ENCODE measurements around the gene CDC34. TPM values are rescaled to one million over a fixed set of nuclear protein-coding genes. Genes with fewer than 3 reads are reported as not detected.

Gene CDC34
- total RNA-seq, 1 donor from 2014 or later, result 23.1 TPM

DNA sequence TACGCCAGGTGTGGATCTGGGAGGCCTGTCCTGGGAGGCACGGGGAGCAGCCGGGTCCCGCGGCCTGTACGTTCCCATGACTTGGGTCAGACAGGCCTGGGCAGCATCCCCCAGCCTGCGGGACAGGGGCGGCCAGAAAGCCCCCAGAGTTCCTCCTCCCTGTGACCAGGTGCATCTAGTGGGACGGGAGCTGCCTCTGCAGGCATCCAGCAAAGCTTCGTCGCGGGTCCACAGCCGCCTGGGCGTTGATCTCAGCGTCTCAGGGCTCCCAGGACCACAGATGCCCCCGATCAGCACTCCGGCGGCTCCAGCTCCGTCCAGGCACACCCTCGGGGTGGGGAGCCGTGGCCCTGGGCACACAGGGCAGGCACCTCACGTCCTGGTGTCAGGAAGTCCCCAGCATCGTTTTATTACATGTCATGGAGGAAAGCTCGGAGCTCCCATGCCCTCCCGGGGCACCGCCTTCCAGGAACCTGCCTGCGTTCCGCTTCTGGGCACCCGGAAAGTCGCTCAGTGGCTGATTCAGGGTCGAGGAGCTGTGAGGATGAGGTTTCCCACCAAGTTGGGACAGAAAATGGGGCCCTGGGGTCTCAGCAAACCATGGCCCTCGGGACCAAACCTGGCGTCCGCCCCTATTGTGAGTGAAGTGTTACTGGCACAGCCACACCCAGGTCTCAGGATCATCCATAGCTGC, 10.8 kb downstream of the CDC34 start:
- intact Hi-C loops (cut with micrococcal nuclease), result no loop called here
- no peak overlapping the region for H3K27ac Mint-ChIP-seq
- H3K4me3 Mint-ChIP-seq, result no peak overlapping the region
- peaks cover 21% of the 10 kb centered on the region for H3K36me3 Mint-ChIP-seq (ENCODE audit: low read depth)
- TF ChIP-seq, protein P1, sequence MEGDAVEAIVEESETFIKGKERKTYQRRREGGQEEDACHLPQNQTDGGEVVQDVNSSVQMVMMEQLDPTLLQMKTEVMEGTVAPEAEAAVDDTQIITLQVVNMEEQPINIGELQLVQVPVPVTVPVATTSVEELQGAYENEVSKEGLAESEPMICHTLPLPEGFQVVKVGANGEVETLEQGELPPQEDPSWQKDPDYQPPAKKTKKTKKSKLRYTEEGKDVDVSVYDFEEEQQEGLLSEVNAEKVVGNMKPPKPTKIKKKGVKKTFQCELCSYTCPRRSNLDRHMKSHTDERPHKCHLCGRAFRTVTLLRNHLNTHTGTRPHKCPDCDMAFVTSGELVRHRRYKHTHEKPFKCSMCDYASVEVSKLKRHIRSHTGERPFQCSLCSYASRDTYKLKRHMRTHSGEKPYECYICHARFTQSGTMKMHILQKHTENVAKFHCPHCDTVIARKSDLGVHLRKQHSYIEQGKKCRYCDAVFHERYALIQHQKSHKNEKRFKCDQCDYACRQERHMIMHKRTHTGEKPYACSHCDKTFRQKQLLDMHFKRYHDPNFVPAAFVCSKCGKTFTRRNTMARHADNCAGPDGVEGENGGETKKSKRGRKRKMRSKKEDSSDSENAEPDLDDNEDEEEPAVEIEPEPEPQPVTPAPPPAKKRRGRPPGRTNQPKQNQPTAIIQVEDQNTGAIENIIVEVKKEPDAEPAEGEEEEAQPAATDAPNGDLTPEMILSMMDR (IDR thresholded peaks at IDR 0.05), result no peak
- POLR2A ChIA-PET, result no interaction called here
- H3K27me3 Mint-ChIP-seq, result no peaks in the 10 kb centered on the region
- H3K9me3 Mint-ChIP-seq, result no peaks in the 10 kb centered on the region
- CTCF ChIA-PET, result interaction anchor here (0.7 kb wide), 1 partner anchor 10 kb away, joined by 3 read pairs; no protein-coding TSS in a partner anchor
- peaks cover 4% of the 10 kb centered on the region for H3K4me1 Mint-ChIP-seq
- DNase-seq, result no peak
- no peak for ATAC-seq (ENCODE audit: low read depth)

DNA sequence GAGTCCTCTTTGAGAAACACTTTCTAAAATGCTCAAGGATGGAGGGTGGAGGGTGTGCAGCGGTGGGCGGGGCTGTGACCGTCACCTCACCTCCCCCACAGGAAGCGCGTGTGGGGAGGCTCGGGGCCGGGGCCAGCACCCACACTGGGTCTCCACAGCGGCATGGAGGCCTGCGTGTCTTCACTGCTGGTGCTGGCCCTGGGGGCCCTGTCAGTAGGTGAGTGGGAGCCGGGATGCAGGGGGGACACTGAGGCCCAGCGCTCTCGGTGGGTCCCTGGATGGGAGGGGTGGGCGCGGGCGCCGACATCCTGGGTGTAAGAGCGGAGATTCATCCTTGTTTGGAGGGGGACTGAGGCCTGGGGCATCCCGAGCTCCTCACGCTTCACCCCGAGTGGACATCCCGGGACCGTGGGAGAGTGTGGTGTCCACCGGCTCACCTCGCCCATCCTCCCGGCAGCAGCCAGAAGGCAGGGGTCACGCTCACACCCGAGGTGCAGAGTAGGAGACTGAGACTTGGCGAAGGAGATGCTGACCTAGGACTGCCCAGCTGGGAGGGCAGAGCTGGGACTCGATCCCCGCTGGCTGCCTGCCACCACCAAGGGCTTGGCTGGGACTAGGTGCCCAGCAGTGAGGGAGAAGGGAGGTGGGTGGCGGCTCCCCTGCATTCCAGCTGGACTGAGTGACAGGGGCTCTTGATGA, 12.5 kb downstream of the CDC34 start, which contains the start of gene GZMM:
Gene GZMM, plus strand, starts transcription at position 144 of the 699 bp plus-strand sequence. Its CDS starts 19 bp downstream, at position 163.
- no peaks in the 10 kb centered on the region for H3K27me3 Mint-ChIP-seq
- TF ChIP-seq, protein P1 (IDR thresholded peaks at IDR 0.05), result no peak
- no peaks in the 10 kb centered on the region for H3K9me3 Mint-ChIP-seq
- H3K4me3 Mint-ChIP-seq, result no peak within 1 kb of the TSS
- CTCF ChIA-PET, result no interaction called here
- H3K27ac Mint-ChIP-seq, result no peak within 1 kb of the TSS
- POLR2A ChIA-PET, result no interaction called here
- H3K36me3 Mint-ChIP-seq (ENCODE audit: low read depth), result peaks cover 6% of the 10 kb centered on the region
- DNase-seq (no peak), ATAC-seq (ENCODE audit: low read depth) (no peak)
- intact Hi-C loops (cut with micrococcal nuclease), result no loop called here
- peaks cover 4% of the 10 kb centered on the region for H3K4me1 Mint-ChIP-seq

DNA sequence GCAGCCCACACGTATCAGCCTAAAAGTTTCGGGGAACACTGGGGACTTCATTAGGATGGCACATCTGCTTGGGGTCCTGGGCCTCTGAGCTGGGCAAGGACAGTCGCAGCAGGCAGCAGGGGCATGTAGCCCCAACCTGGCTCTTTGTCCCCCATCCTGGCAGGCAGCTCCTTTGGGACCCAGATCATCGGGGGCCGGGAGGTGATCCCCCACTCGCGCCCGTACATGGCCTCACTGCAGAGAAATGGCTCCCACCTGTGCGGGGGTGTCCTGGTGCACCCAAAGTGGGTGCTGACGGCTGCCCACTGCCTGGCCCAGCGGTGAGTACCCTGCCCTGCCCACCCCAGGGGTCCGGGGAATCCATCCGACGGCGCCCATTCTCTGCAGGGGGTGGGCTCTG, 15.6 kb downstream of the CDC34 start:
- Mint-ChIP-seq H3K36me3 (ENCODE audit: low read depth) (peaks cover 2% of the 10 kb centered on the region), H3K9me3 (no peaks in the 10 kb centered on the region), H3K27ac (no peak overlapping the region), H3K4me1 (peaks cover 4% of the 10 kb centered on the region), H3K27me3 (peaks cover 2% of the 10 kb centered on the region), H3K4me3 (no peak overlapping the region)
- DNase-seq (no peak), ATAC-seq (ENCODE audit: low read depth) (no peak)
- ChIA-PET CTCF (no interaction called here), POLR2A (no interaction called here)
- TF ChIP-seq, protein P1 (IDR thresholded peaks at IDR 0.05), result no peak
- intact Hi-C loops (cut with micrococcal nuclease), result no loop called here

DNA sequence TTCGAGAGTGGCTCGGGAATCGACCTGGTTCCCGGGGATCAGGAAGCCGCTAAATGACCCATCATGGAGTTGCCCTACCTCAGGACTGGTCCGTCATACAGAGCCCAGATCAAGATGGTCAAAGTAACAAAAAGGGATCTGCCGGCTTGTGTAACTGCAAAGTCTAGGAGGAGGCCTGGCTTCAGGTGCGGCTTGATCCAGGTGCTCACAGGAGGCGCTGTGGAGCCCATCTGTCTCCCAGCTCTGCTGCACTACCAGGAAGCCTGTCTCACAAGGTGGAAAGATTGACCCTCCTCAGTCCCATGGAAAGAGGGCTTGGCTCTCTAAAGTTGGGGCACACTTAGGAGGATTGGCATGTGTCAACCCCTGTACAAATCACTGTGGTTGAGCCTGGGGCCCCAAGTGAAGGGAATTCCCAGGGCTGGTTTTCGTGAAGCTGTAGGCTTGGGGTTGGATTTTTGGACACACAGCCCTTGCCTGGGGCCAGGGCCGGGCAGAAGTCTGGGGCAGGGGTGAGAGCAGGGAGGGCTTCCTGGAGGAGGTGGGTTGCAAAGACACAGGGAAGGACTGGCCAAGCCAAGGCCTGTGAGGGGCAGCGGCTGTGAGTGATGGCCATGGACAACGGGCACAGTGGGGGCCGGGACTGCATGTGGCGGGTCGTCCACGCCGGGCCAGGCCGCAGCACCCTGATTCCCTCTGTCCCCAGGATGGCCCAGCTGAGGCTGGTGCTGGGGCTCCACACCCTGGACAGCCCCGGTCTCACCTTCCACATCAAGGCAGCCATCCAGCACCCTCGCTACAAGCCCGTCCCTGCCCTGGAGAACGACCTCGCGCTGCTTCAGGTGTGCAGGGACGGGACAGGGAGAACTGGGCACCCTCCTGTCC, 16.5 kb downstream of the CDC34 start:
- Mint-ChIP-seq H3K27ac (no peak overlapping the region), H3K4me1 (peaks cover 4% of the 10 kb centered on the region), H3K36me3 (ENCODE audit: low read depth) (peaks cover 2% of the 10 kb centered on the region), H3K4me3 (no peak overlapping the region), H3K9me3 (no peaks in the 10 kb centered on the region), H3K27me3 (peaks cover 2% of the 10 kb centered on the region)
- intact Hi-C loops (cut with micrococcal nuclease), result no loop called here
- DNase-seq (no peak), ATAC-seq (ENCODE audit: low read depth) (no peak)
- CTCF ChIA-PET, result no interaction called here
- TF ChIP-seq, protein P1 (IDR thresholded peaks at IDR 0.05), result no peak
- POLR2A ChIA-PET, result no interaction called here
